Measurements from ENCODE around the gene TRRAP.

- no peak for TF ChIP-seq CTCF (IDR thresholded peaks at IDR 0.05)
- no peak for TF ChIP-seq POLR2A (IDR thresholded peaks at IDR 0.05)
- no peak for TF ChIP-seq EP300 (IDR thresholded peaks at IDR 0.05)
- TF ChIP-seq POLR2AphosphoS5 (IDR thresholded peaks at IDR 0.05), result no peak
Observed at GRCh38 chr7:98994046-98994944, 116.0 kb downstream of the TRRAP start.
